Inflammatory macrophage treated with lipopolysaccharide for 4 hours (primary cell): ENCODE results near the gene UBAP1.
"Not testable (repeated sequence)": the region's sequence is repeated elsewhere in the genome, so short reads cannot be mapped to it uniquely, and the experiment has no call there.

ENCODE experiments used
- DNase-seq: peaks from one replicate; pipeline ENCODE4 v3.0.0-alpha.2; 2020

Gene UBAP1

GRCh38 chr9:34226144-34226760, 47.4 kb downstream of the UBAP1 start:
- not testable (repeated sequence) for DNase-seq

GRCh38 chr9:34227445-34227844, 48.6 kb downstream of the UBAP1 start:
- peak; percentile 49 for DNase-seq

DNA sequence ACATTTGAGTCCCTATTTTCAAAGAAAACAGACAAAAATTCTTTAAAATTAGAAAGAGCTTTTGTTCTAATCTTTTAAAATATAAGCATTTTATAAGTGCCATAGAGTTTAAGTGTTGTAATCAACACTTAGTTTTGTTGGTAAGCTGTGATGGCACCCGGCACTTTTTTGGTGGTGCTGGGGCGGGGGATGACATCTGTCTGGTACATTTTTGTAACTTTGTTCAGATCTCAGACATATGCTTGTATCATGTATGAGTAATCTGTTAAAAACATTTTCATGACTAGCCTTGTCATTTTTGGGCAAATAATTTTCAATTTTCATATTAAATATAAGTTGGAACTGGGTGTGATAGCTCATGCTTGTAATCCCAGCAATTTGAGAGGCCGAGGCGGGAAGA, 51.7 kb downstream of the UBAP1 start:
- no peak for DNase-seq

GRCh38 chr9:34232201-34232600, 53.4 kb downstream of the UBAP1 start:
- DNase-seq = peak; percentile 42

GRCh38 chr9:34233672-34234071, 54.8 kb downstream of the UBAP1 start:
- DNase-seq = no peak

DNA sequence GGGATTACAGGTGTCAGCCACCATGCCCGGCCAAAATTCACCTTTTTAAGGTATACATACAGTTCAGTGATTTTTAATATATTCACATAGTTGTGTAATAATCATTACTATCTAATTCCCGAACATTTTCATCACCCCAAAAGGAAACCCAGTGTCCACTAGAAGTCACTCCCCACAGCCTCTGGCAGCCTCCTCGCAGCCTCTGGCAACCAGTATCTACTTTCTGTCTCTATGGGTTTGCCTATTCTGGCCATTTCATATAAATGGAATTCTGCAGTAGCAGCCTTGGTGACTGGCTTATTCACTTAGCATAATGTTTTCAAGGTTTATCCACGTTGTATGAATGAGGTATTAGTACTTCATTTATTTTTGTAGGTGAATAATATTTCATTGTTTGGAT, 59.0 kb downstream of the UBAP1 start:
- DNase-seq = no peak

DNA sequence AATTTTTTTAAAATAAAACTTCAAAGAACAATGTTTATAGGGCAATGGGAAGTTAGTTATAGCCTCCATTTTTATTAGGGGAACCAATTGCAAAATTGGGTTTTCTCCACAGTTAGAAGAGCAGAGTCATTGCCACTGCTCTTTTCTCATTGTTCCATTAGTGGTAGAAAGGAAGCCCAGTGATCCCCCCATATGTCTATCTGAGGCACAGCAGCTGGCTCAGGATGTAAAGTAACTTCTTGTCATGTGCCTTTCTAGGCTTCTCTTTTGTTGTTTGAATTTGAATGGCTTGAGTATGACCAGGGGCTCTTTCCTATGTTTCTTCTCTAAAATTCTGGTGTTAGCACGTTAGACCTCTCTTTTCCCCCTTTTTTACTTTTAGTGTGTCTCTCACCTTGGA, 61.2 kb downstream of the UBAP1 start:
- no peak for DNase-seq

DNA sequence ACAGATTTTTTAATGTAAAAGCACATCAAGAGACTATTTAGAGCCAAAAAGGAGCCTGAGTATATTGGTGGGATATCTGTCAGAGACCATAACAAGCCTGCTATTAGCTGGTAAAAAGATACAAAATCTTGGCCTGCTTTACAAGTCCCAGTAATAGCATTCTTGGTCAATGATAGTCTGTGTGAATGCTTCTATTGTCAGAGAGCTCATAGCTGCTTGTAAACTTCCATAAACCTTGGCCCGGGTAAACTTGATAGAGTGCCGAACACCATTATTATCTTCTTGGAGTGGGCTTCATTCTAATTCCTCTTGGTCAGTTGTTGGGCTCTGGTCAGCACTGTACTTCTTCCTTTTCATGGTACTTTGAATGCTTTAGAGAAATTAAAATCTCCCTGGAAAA, 64.0 kb downstream of the UBAP1 start:
- no peak for DNase-seq

GRCh38 chr9:34245212-34245611, 66.4 kb downstream of the UBAP1 start:
- not testable (repeated sequence) for DNase-seq

DNA sequence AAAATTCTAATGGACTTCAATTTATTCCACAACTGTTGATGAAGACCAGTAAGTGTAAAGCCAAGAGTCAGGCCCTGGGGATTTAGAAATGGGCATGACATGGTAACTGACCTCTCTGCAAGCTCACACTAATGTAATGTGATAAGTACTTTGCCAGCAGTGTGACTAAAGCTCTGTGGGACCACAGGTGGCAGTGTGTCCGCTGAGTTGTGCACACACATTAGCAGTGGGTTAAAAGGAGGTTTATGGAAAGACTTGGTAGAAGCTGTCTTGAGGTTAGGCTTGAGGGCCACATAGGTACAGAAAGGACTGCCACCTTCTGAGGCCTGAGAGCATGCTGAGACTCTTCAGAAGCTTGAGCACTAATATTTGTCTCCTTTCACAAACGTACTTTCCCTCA, 67.6 kb downstream of the UBAP1 start:
- DNase-seq = no peak

DNA sequence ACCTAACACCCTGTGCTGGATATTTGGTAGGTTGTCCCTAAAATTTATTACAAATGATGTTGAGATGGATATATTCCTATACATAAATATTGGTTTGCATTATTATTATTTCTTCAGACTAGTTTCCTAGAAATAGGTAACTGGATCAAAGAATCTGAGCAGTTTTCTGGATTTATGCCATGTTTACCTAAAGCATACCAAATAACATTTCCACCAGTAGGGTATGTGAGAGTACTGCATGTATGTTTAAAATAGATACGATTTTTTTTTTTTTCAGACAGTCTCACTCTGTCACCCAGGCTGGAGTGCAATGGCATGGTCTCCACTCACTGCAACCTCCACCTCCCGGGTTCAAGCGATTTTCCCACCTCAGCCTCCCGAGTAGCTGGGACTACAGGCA, 68.9 kb downstream of the UBAP1 start:
- not testable (repeated sequence) for DNase-seq

- no peak for DNase-seq
Observed at GRCh38 chr9:34249274-34249673, 70.4 kb downstream of the UBAP1 start.

DNA sequence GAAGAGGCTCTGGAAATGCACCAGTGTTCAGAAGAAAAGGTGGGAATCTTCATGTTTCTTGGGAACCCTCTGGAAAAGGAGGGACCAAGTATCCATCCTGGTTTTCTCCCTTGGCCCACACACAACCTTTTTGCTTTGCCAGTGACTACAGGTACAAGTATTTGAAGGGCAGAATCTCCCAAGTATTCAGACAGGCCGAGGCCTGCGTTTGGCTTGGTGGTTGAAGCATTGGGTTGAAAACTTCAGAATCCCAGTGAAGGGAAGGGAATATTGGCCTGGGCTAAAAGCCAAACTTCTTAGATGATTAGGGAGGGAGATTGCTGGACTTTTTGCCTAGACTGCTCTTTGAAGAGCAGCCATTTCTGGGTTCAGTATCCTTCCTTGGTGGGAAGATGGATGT, 71.9 kb downstream of the UBAP1 start:
- DNase-seq = no peak

- no peak for DNase-seq
Observed at GRCh38 chr9:34252016-34252415, 73.2 kb downstream of the UBAP1 start.

- DNase-seq = peak; percentile 45
Observed at GRCh38 chr9:34252670-34253459, 74.0 kb downstream of the UBAP1 start.

- no peak for DNase-seq
Observed at GRCh38 chr9:34253460-34253837, 74.6 kb downstream of the UBAP1 start.

DNA sequence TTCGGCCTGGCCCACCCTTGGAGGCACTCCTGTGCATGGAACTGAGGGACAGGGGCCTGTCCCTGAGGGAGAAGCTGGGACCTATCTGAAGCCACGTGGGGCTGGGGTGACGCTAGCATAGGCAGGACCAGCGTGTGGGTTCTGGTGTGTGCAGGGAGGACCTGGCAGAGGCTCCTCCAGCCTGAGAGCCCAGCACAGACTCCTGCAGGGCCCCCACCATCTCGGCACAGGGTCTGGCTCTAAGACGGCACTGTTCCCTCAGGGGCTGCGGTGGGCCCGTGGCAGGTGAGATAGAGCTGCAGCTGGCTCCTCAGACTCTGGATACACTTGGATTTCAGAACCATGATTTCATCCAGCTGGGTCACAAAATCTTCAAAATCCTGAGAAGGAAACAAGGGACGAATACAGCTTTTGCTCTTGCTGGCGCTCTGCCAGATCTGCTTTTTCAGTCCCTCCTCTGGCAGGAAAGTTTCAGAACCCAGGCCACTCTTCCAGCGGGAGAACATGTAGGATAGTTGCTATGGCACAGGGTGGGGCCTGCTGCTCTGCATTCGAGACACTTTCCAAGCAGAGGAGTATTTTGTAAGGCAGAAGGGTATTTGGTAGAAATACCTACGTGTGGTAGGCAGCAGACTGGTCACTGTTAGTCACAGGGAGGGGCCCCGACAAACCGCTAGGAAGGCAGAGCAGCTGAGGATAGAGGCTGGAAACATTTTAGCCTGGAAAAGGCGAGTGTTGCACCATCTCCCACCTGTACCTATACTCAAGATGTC, 75.5 kb downstream of the UBAP1 start:
- no peak for DNase-seq

GRCh38 chr9:34254966-34255825, 76.4 kb downstream of the UBAP1 start:
- DNase-seq = no peak

- no peak for DNase-seq
Observed at GRCh38 chr9:34256104-34256503, 77.3 kb downstream of the UBAP1 start.

DNA sequence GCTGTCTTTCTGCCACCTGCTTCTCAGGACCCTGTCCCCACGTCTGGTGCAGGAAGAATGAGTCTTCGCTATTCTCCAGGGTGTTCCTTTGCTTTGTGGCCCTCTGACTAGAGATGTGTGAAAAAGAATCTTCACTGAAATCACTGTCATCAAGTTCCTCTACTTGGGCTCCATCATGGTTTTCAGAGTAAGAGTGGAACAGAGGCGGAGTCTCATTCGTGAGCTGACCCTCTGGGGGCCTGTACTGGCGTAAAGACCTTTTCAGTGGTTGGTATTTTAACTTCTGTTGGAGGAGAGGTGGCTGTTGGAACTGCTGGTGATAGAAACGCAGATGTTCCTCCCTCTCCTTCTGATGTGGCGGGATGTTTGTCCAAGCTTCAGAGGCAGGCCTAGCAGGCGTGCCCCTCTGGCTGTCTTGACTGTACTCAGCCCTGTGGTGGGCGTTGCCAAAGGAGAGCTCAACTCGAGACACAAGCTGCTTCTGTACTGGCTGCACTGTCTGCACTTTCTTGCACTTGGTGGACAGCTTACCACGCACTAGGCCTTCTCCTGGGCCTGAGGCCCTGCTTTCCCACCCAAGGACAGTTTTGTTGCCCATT, 78.2 kb downstream of the UBAP1 start:
- no peak for DNase-seq

- no peak for DNase-seq
Observed at GRCh38 chr9:34259315-34259714, 80.5 kb downstream of the UBAP1 start.

GRCh38 chr9:34262971-34263370, 84.1 kb downstream of the UBAP1 start:
- peak; percentile 25 for DNase-seq

DNA sequence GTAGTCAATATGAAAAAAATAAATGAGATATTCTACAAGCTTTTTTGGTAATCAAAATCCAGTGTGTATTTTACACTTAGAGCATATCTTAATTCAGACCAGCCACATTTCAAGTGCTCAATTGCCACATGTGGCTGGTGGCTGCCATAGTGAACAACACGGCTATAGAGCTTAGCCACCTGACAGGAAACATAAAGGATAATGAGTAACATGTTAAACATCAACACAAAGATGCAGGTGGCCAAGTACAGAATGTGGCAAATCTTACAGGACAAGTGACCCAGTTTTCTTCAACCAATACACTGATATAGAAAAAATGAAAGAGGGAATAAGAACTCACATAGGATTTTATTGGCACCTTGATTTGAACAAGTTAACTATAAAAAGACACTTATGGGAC, 88.8 kb downstream of the UBAP1 start:
- no peak for DNase-seq
